ENCODE results near the gene KDELR1. TPM values are rescaled to one million over a fixed set of nuclear protein-coding genes. Genes with fewer than 3 reads are reported as not detected.

KDELR1 gene
- total RNA-seq, 1 donor from 2014 or later, result 87.8 TPM

- no peaks in the 10 kb centered on the region for H3K27me3 Mint-ChIP-seq (ENCODE audit: low read depth)
- peaks cover 12% of the 10 kb centered on the region for H3K4me1 Mint-ChIP-seq (ENCODE audit: low read depth)
- no peaks in the 10 kb centered on the region for H3K9me3 Mint-ChIP-seq
- DNase-seq (ENCODE audit: low spot score), result peak; percentile 86
- intact Hi-C loops (cut with micrococcal nuclease), result loop anchor here (1.0 to 2.0 kb wide), 4 partner anchors 32 to 148 kb away; partner anchors contain the start of gene LMTK3
- H3K4me3 Mint-ChIP-seq (ENCODE audit: low read depth), result peak overlapping the region; percentile 78
- H3K27ac Mint-ChIP-seq, result peak overlapping the region; percentile 90
- peaks cover 3% of the 10 kb centered on the region for H3K36me3 Mint-ChIP-seq (ENCODE audit: low read depth)
Measured at GRCh38 chr19:48362716-48363499, 28.4 kb downstream of the KDELR1 start.

GRCh38 chr19:48361912-48362311, 29.4 kb downstream of the KDELR1 start:
- H3K9me3 Mint-ChIP-seq, result no peaks in the 10 kb centered on the region
- H3K27ac Mint-ChIP-seq, result no peak overlapping the region
- H3K4me1 Mint-ChIP-seq (ENCODE audit: low read depth), result peaks cover 12% of the 10 kb centered on the region
- no peaks in the 10 kb centered on the region for H3K27me3 Mint-ChIP-seq (ENCODE audit: low read depth)
- H3K4me3 Mint-ChIP-seq (ENCODE audit: low read depth), result no peak overlapping the region
- H3K36me3 Mint-ChIP-seq (ENCODE audit: low read depth), result peaks cover 3% of the 10 kb centered on the region
- intact Hi-C loops (cut with micrococcal nuclease), result loop anchor here (2.0 kb wide), 3 partner anchors 31 to 149 kb away; partner anchors contain the start of gene LMTK3
- DNase-seq (ENCODE audit: low spot score), result no peak

- Mint-ChIP-seq H3K36me3 (ENCODE audit: low read depth) (peaks cover 3% of the 10 kb centered on the region), H3K27ac (no peak overlapping the region), H3K4me1 (ENCODE audit: low read depth) (peaks cover 5% of the 10 kb centered on the region), H3K9me3 (no peaks in the 10 kb centered on the region), H3K4me3 (ENCODE audit: low read depth) (no peak overlapping the region), H3K27me3 (ENCODE audit: low read depth) (no peaks in the 10 kb centered on the region)
- intact Hi-C loops (cut with micrococcal nuclease), result no loop called here
- DNase-seq (ENCODE audit: low spot score), result no peak
Measured at GRCh38 chr19:48359123-48359522, 32.2 kb downstream of the KDELR1 start.

- no peak overlapping the region for H3K27ac Mint-ChIP-seq
- intact Hi-C loops (cut with micrococcal nuclease), result no loop called here
Measured at GRCh38 chr19:48355365-48355954, 35.9 kb downstream of the KDELR1 start.

GRCh38 chr19:48354332-48354992, 36.9 kb downstream of the KDELR1 start:
- Mint-ChIP-seq H3K4me1 (ENCODE audit: low read depth) (no peaks in the 10 kb centered on the region), H3K4me3 (ENCODE audit: low read depth) (no peak overlapping the region), H3K36me3 (ENCODE audit: low read depth) (no peaks in the 10 kb centered on the region), H3K27me3 (ENCODE audit: low read depth) (no peaks in the 10 kb centered on the region), H3K9me3 (no peaks in the 10 kb centered on the region), H3K27ac (no peak overlapping the region)
- no peak for DNase-seq (ENCODE audit: low spot score)
- intact Hi-C loops (cut with micrococcal nuclease), result no loop called here

More at GRCh38 chr19:48355365-48355954, 35.9 kb downstream of the KDELR1 start:
- peaks cover 3% of the 10 kb centered on the region for H3K36me3 Mint-ChIP-seq (ENCODE audit: low read depth)
- no peak overlapping the region for H3K4me3 Mint-ChIP-seq (ENCODE audit: low read depth)
- H3K27me3 Mint-ChIP-seq (ENCODE audit: low read depth), result no peaks in the 10 kb centered on the region
- no peaks in the 10 kb centered on the region for H3K4me1 Mint-ChIP-seq (ENCODE audit: low read depth)
- no peaks in the 10 kb centered on the region for H3K9me3 Mint-ChIP-seq
- no peak for DNase-seq (ENCODE audit: low spot score)

- H3K9me3 Mint-ChIP-seq, result no peaks in the 10 kb centered on the region
- no peak for DNase-seq (ENCODE audit: low spot score)
- H3K27me3 Mint-ChIP-seq (ENCODE audit: low read depth), result no peaks in the 10 kb centered on the region
- H3K36me3 Mint-ChIP-seq (ENCODE audit: low read depth), result no peaks in the 10 kb centered on the region
- no peak overlapping the region for H3K4me3 Mint-ChIP-seq (ENCODE audit: low read depth)
- H3K4me1 Mint-ChIP-seq (ENCODE audit: low read depth), result no peaks in the 10 kb centered on the region
- intact Hi-C loops (cut with micrococcal nuclease), result no loop called here
- H3K27ac Mint-ChIP-seq, result no peak overlapping the region
Measured at GRCh38 chr19:48353677-48354076, 37.7 kb downstream of the KDELR1 start.

- Mint-ChIP-seq H3K27me3 (ENCODE audit: low read depth) (no peaks in the 10 kb centered on the region), H3K36me3 (ENCODE audit: low read depth) (no peaks in the 10 kb centered on the region), H3K4me3 (ENCODE audit: low read depth) (no peak overlapping the region), H3K4me1 (ENCODE audit: low read depth) (no peaks in the 10 kb centered on the region), H3K27ac (no peak overlapping the region), H3K9me3 (no peaks in the 10 kb centered on the region)
- intact Hi-C loops (cut with micrococcal nuclease), result no loop called here
- DNase-seq (ENCODE audit: low spot score), result peak; percentile 70
Measured at GRCh38 chr19:48351341-48351752, 40.0 kb downstream of the KDELR1 start.

GRCh38 chr19:48350856-48351255, 40.5 kb downstream of the KDELR1 start:
- H3K27ac Mint-ChIP-seq, result no peak overlapping the region
- H3K27me3 Mint-ChIP-seq (ENCODE audit: low read depth), result no peaks in the 10 kb centered on the region
- H3K4me1 Mint-ChIP-seq (ENCODE audit: low read depth), result no peaks in the 10 kb centered on the region
- no peak for DNase-seq (ENCODE audit: low spot score)
- intact Hi-C loops (cut with micrococcal nuclease), result no loop called here
- H3K9me3 Mint-ChIP-seq, result no peaks in the 10 kb centered on the region
- H3K4me3 Mint-ChIP-seq (ENCODE audit: low read depth), result no peak overlapping the region
- H3K36me3 Mint-ChIP-seq (ENCODE audit: low read depth), result no peaks in the 10 kb centered on the region

- H3K36me3 Mint-ChIP-seq (ENCODE audit: low read depth), result no peaks in the 10 kb centered on the region
- no peaks in the 10 kb centered on the region for H3K9me3 Mint-ChIP-seq
- H3K27me3 Mint-ChIP-seq (ENCODE audit: low read depth), result no peaks in the 10 kb centered on the region
- intact Hi-C loops (cut with micrococcal nuclease), result no loop called here
- H3K27ac Mint-ChIP-seq, result no peak overlapping the region
- DNase-seq (ENCODE audit: low spot score), result no peak
- H3K4me1 Mint-ChIP-seq (ENCODE audit: low read depth), result no peaks in the 10 kb centered on the region
- no peak overlapping the region for H3K4me3 Mint-ChIP-seq (ENCODE audit: low read depth)
Measured at GRCh38 chr19:48348737-48349136, 42.6 kb downstream of the KDELR1 start.

GRCh38 chr19:48348045-48348444, 43.3 kb downstream of the KDELR1 start:
- H3K4me1 Mint-ChIP-seq (ENCODE audit: low read depth), result no peaks in the 10 kb centered on the region
- H3K9me3 Mint-ChIP-seq, result no peaks in the 10 kb centered on the region
- H3K27me3 Mint-ChIP-seq (ENCODE audit: low read depth), result no peaks in the 10 kb centered on the region
- H3K36me3 Mint-ChIP-seq (ENCODE audit: low read depth), result peaks cover 4% of the 10 kb centered on the region
- no peak overlapping the region for H3K4me3 Mint-ChIP-seq (ENCODE audit: low read depth)
- no peak for DNase-seq (ENCODE audit: low spot score)
- H3K27ac Mint-ChIP-seq, result no peak overlapping the region
- intact Hi-C loops (cut with micrococcal nuclease), result no loop called here

- DNase-seq (ENCODE audit: low spot score), result no peak
- H3K36me3 Mint-ChIP-seq (ENCODE audit: low read depth), result peaks cover 4% of the 10 kb centered on the region
- no peak overlapping the region for H3K27ac Mint-ChIP-seq
- no peaks in the 10 kb centered on the region for H3K9me3 Mint-ChIP-seq
- H3K27me3 Mint-ChIP-seq (ENCODE audit: low read depth), result no peaks in the 10 kb centered on the region
- no peaks in the 10 kb centered on the region for H3K4me1 Mint-ChIP-seq (ENCODE audit: low read depth)
- H3K4me3 Mint-ChIP-seq (ENCODE audit: low read depth), result no peak overlapping the region
- intact Hi-C loops (cut with micrococcal nuclease), result no loop called here
Measured at GRCh38 chr19:48346191-48346590, 45.2 kb downstream of the KDELR1 start.

GRCh38 chr19:48344892-48345291, 46.5 kb downstream of the KDELR1 start:
- Mint-ChIP-seq H3K9me3 (no peaks in the 10 kb centered on the region), H3K27me3 (ENCODE audit: low read depth) (no peaks in the 10 kb centered on the region), H3K36me3 (ENCODE audit: low read depth) (peaks cover 4% of the 10 kb centered on the region), H3K27ac (no peak overlapping the region), H3K4me1 (ENCODE audit: low read depth) (no peaks in the 10 kb centered on the region), H3K4me3 (ENCODE audit: low read depth) (no peak overlapping the region)
- intact Hi-C loops (cut with micrococcal nuclease), result no loop called here
- DNase-seq (ENCODE audit: low spot score), result no peak

Data from activated T-helper 2 cell treated with anti-CD3 and anti-CD28 coated beads, Interferon-gamma antibody, Interleukin-2, Interleukin-4, amounts not matched to agents 10 μg/mL and 5 μg/mL and 100 μg/mL, durations not matched to agents 14 hours and 24 hours and 36 hours (primary cell).